Measurements from ENCODE around the gene ATP8A2.

DNA sequence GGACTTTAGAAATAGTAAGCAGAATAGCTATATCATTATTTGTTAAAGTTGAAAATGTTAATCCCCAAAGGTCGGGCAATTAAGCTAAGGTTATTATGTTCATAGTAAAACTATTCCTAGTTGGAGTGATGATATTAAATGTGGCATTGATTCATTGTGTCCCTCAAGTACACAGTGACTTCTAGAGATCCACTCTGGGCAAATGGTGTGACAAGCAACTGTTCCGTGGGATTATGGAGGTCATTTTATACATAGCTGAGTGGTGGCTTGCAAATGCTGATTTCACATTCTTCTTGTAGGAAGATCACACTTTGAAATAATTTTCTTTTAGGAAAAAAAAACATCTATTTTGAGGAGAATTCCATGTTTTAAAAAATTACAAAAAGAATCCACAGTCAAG is 317.8 kb downstream of the ATP8A2 start:
- TF ChIP-seq, protein P1, sequence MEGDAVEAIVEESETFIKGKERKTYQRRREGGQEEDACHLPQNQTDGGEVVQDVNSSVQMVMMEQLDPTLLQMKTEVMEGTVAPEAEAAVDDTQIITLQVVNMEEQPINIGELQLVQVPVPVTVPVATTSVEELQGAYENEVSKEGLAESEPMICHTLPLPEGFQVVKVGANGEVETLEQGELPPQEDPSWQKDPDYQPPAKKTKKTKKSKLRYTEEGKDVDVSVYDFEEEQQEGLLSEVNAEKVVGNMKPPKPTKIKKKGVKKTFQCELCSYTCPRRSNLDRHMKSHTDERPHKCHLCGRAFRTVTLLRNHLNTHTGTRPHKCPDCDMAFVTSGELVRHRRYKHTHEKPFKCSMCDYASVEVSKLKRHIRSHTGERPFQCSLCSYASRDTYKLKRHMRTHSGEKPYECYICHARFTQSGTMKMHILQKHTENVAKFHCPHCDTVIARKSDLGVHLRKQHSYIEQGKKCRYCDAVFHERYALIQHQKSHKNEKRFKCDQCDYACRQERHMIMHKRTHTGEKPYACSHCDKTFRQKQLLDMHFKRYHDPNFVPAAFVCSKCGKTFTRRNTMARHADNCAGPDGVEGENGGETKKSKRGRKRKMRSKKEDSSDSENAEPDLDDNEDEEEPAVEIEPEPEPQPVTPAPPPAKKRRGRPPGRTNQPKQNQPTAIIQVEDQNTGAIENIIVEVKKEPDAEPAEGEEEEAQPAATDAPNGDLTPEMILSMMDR (IDR thresholded peaks at IDR 0.05): no peak
- TF ChIP-seq POLR2A (IDR thresholded peaks at IDR 0.05): no peak

Data from heart left ventricle (tissue), 13 donors.